C4-2B (cell line): ENCODE measurements around the gene ABCA5.

ENCODE experiments used
- CTCF ChIP-seq: fragments of 450-650 bp; conservative IDR thresholded peaks from 2 replicates; pipeline ENCODE4 v1.5.1; 2017; ENCODE audit warnings: mild to moderate bottlenecking
- ZFX ChIP-seq: fragments of 450-650 bp; IDR thresholded peaks from 2 replicates; pipeline ENCODE4 v1.6.1; 2017

- peak; percentile 84 for TF ChIP-seq CTCF
- TF ChIP-seq ZFX = no peak
Measured at GRCh38 chr17:69335058-69335457, 8.1 kb upstream of the ABCA5 start.
